Left kidney (tissue), 2 donors: ENCODE data around the gene HSPA6. TPM values are rescaled to one million over a fixed set of nuclear protein-coding genes. Genes with fewer than 3 reads are reported as not detected.
"Not testable (repeated sequence)": the region's sequence is repeated elsewhere in the genome, so short reads cannot be mapped to it uniquely, and the experiment has no call there.

Source experiments
- DNase-seq: peaks from one replicate; pipeline ENCODE4 v3.0.0-alpha.2; 2013
- polyA plus RNA-seq: library from polyadenylated mRNA; unstranded; fragments of 120-200 nt; gene quantifications from one replicate; pipeline ENCODE4 v1.2.1, GENCODE V29; 2013; ENCODE audit not compliant: insufficient read length

HSPA6 gene
- polyA plus RNA-seq, 1 donor: 0.35 TPM

DNA sequence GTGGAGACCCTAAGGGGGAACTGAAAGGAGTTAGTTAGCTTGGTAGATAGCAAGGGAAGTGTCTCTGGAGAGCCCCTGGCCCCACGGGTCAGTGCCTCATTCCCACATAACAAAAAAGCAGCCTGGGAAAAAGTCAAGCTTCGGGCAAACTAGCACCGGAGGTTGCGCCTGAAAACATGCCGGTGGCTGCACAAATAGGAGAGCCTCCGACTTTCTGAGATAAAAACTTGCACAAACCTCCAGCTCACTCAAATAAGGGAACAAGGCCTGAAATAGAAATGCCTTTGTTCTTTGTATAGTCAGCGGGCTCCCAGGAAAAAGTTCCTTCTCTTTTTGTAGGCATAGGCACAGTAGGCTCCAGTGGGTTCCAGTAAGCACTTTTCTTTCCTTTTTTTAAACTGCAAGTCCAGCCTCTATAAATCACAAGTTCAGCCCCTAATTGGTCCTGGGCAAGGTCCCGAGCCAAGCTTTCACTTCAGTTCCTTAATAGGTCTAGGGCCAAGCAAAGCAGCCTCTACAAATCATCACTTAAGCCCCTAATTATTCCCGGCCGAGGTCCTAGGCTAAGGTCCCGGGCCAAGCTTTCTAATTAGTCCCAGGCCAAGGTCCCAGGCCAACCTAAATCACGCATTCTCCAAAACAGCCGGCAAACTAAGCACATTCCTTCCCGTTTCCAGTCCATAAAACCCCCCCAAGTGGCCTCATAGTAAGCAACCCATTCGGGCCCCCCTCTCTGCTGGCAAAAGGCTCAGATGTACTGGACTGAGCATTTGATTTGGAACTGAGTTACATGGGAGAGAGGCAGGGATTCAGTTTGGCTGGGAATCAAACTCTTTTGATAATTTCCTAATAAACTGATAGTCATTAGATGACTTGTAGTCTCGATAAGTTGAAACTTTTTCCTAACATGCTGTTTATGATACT is 8.6 kb downstream of the HSPA6 start:
- DNase-seq: peak; percentile 60

DNA sequence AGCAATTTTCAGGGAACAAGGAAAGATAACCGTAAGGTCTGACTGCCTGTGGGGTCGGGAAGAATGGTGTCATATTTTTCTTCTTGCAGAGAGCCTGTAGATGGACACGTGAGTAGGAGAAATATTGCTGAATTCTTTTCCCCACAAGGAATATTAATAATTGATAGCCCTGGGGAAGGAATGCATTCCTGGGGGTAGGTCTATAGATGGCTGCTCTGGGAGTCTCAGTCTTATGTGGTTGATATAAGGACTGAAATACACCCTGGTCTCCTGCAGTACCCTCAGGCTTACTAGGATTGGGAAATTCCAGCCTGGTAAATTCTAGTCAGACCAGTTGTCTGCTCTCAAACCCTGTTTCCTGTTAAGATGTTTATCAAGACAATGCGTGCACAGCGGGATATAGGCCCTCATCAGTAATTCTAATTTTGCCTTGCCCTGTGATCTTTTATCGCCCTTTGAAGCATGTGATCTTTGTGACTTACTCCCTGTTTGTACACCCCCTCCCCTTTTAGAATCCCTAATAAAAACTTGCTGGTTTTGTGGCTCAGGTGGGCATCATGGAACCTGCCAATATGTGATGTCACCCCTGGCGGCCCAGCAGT is 12.8 kb downstream of the HSPA6 start:
- not testable (repeated sequence) for DNase-seq

DNA sequence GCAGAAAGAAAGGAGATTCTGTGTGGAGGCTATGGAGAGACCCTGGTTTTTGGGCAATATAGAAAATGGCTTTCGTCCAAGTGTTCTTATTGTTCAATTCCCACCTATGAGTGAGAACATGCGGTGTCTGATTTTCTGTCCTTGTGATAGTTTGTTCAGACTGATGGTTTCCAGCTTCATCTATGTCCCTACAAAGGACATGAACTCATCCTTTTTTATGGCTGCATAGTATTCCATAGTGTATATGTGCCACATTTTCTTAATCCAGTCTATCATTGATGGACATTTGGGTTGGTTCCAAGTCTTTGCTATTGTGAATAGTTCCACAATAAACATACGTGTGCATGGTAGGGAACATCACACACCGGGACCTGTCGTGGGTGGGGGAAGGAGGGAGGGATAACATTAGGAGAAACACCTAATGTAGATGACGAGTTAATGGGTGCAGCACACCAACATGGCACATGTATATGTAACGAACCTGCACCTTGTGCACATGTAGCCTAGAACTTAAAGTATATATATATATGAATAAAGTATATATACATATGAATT is 14.7 kb downstream of the HSPA6 start:
- not testable (repeated sequence) for DNase-seq

DNA sequence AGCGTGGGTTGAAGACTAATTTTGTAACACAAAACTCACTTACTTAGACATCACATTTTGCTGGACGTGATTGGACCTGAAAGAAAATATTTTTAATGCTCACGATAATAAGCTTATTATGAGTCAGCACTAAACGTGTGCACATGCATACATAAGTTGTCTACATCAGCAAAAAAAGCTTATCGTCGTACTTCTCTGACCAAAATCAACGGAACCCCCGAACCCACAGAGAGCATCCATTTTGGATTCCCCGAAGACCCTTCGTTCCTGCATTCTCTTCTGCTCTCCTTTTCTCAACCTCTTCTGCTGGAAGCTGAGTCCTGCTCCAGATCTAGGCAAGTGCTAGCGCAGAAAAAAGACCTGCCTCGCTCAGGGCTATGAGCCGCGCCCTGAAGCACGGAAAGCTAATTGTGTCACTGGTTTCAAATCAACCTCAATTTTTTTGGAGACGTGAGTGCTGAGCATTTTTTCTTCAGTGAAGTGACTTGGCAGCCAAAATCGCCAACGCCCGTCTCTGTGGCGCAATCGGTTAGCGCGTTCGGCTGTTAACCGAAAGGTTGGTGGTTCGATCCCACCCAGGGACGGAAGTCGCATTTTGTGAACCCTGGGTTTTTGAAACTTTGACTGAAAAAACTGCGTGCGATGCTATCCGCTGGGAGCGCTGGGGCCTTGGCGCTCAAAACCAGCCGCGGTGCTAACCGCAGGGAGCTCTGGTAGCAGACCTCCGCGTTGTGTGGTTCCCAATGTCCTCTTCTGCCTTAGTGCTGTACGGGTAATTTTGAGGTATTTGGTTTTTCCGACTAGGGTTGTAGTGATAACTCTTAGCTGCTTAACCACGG is 15.6 kb downstream of the HSPA6 start:
- peak; percentile 43 for DNase-seq

DNA sequence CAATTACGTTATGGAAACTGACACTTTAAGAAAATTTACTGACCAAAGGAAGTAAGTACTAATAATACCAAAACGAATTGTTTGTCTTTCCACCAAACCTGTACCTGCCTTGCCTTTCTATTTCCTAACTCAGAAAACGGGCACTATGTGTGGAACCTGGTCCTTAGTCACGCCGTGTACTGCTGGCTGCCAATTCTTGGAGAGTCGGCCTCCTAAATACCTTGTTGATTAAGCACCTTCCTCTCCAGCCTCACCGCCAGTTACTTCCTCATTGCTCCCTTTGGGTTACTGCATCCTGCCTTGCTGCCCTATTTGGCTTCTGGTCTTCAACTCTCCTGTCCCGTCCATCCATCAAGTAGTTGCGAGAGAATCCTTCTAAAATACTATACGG is 16.2 kb downstream of the HSPA6 start:
- not testable (repeated sequence) for DNase-seq

DNA sequence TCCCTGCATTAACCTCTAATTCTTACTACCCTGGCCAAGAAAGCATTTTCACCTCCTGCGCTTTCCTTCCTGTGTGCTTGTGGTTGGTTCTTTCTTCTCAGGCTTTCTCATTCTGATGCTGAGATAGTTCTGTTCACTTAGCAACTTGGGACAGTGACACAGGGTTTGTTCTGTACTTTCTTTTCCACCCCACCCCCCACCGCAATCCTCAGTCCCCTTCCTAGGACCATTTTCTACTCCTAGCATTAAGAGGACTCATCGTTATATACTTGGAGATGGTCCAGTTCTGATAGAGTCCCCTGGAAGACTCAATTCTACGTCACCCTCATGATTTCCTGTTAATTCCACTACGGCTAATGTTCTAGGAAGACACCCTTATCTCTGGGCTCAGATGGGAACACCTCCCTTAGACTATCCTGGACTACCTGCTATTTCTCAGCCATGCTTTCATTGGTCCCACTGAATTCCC is 17.8 kb downstream of the HSPA6 start:
- not testable (repeated sequence) for DNase-seq

DNA sequence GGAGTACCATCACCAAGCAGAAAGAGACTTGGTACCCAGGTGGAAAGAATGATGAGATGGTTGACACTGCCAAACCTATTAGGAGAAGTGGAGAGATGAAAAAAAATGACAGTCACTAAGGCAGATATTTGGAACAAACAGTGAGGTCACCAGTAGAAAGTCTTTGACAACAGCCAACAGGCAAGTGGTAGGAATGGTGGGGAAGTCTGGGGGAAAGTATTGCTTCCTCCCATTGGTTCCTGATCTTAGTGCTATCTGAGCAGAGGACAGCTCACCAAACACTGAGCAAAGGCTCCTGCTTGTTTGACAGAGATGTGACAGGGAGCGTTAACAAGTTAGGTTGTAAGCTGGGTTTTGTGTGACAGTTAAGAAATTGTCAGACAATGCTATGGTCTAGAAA is 18.8 kb downstream of the HSPA6 start:
- DNase-seq: not testable (repeated sequence)

DNA sequence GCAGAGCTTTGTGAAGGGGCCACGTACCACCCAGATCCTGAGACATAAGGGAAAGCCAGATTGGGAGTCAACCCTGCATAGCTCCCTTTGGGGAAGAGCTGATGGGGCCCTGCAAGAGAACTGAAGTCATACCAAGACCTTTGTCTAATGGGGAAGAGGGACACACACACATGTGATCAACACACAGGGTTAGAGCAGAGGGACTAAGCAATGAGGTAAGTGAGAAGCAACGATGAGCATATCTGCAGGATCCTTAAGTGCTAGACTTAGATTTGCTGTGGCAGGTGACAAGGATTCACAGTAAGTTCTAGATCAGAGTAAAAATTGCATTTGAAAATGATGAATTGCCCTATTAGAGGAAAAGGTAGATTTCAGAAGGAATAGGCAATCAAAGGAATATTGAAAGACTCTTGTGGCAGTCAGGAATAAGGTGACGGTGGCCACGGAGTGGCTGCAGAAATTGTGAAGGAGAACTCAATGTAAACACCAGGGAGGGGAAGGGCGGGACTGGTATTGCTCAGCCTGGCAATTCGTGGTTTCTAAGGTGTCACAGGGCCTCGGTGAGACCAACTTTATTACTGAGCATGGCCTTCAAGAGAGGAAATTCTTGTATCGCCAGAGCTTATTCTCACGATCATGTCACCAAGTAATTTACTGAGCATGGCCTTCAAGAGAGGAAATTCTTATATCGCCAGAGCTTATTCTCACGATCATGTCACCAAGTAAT is 20.8 kb downstream of the HSPA6 start:
- DNase-seq: not testable (repeated sequence)

DNA sequence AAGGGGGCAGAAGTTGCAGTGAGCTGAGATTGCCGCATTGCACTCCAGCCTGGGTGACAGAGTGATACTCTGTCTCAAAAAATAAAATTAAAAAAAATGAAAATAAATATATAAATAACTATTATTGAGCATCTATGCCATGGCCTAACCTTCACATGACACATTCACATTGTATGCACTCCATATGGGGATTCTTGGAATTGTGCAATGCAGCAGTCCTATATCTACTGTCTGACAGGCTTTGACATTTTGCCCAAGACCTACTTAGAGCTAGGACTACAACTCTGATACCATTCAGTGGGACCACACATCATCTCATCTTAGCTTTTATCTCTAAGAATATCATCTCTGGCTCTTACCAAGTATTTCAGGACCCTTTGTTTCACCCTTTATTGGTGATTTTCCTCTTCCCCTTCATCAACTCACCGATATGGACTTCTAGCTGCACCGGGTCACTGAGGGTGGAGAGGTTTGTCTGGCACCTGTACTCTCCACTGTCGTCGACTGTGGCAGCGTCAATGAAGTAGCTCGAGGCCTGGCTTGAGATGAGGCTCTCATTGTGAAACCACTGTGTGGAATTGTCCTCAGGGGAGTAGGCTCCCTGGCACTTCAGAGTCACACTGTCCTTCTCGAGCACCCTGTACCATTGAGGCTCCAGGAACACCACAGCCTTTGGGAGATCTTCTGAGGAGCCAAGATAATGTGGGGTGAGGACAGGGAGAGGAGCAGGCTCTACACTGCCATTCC is 23.8 kb downstream of the HSPA6 start:
- not testable (repeated sequence) for DNase-seq

DNA sequence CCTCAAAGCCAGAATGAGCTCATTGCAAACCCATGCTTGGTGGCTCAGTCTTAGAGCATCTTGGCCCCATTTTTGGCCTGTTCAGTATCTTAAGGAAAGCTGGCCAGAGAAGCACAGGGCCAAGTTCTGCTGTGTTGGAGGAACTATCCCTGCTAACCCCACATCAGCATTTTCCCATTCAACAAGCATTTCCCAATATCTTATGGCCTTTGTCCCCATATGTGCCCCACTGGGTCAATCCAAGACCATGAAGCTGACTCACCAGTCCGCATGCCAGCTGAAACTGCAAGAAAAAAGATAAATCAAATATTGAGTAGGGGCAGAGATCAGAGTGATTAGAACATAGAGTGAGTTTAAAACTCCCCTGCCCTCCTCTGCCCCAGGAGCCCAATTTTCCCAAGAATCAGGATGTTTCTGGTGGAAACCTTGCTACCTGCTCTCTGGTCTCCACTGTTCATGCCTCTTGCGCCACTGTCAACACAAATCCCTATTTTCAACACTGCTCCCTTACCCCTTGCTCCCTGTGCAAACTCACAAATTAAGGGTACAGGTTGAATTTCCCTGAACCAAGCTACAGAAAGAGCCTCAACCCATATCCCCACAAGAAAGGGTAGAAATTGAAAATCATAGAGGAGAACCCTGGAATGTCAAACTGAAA is 24.5 kb downstream of the HSPA6 start:
- DNase-seq: not testable (repeated sequence)

DNA sequence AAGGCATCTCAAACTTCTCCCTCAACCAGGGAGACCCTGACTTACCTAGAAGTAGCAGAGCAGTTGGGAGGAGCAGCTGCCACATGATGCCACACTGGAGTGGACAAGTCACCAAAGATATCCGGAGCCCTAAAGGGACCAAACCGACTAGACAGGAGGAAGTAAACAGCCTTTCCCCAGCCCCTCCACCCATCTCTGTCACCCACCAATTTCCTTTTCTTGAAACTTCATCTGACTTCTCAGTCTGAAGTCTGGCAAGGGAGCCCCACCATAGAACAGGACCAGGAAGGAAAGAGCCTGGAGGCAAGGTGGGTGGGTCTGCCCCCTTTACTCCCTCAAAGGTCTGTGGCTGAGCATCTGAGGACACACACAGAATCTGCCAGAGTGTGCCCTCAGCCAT is 25.3 kb downstream of the HSPA6 start, which contains the start of gene FCGR3A:
FCGR3A (minus strand) TSS at position 167 of the 400 bp plus-strand sequence; CDS start at position 85, 82 bp downstream.
- no peak for DNase-seq

DNA sequence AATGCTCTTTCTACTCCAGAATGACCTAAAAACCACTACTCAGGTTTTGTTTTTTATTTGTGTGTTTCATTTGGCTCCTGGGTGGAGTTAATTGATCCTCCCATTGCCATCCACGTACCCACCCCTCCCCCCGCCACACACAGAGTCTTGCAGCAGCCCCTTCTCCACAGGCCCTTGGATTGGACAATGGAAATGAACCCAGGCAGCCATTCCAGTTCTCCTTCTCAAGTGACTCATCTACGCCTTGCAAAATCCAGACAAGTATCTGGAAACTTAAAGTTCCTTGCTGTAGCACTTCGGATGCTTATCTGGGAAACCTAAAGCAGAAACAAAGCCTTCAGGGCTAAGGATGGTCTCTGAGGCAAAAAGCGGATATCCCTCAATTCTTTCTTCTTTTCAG is 26.6 kb downstream of the HSPA6 start:
- DNase-seq: not testable (repeated sequence)

DNA sequence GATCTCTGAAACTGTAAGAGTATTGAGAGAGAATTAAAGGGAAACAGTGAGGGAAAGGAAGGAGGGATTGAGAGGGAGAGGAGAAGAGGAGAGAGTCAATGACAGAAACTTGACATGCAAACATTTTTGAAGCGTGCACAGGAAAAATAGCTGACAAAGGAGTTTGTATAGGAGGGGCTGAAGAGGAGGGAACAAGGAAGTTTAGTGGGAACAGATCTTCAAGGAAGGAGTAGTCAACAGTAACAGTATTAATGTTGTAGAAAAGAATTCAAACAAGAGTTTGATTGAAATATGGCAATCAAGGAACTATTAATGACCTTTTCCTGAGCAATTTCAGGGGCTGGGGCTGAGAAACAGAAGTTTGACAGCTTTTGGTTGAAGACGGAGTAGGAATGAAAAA is 29.3 kb downstream of the HSPA6 start:
- DNase-seq: not testable (repeated sequence)

DNA sequence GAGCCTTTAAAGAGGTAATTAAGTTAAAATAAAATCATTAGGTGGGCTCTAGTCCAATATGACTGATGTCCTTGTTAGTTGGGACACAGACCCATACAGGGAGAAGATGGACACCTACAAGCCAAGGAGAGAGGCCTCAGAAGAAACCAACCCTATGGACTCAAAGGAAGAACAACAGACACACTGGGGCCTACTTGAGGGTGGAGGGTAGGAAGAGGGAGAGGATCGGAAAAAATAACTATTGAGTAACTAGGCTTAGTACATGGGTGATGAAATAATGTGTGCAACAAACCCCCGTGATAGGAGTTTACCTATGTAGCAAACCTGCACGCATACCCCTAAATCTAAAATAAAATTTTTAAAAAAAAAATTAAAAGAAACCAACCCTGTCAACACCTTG is 30.0 kb downstream of the HSPA6 start:
- DNase-seq: not testable (repeated sequence)

DNA sequence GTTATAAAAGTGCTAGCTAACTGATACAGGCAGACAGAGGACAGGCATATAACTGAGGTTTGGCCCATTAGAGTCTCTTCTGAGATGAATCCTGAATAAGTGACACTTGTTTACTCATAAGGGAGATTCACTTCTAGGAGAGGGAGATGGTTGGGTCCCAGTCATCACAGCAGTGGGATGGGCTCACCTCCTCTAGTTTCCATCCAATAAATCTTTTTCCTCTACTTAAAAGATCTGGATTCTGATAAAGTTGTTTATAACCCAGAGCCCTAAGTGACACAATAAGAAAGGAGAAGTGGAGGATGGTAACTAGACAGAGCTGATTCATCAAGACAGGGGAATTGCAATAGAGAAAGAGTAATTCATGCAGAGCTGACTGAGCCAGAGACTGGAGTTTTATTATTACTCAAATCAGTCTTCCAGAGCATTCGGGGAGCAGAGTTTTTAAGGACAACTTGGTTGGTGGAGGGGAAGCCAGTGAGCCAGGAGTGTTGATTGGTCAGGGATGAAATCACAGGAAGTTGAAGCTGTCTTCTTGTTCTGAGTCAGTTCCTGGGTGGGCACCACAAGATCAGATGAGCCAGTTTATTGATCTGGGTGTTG is 30.6 kb downstream of the HSPA6 start:
- DNase-seq: not testable (repeated sequence)

DNA sequence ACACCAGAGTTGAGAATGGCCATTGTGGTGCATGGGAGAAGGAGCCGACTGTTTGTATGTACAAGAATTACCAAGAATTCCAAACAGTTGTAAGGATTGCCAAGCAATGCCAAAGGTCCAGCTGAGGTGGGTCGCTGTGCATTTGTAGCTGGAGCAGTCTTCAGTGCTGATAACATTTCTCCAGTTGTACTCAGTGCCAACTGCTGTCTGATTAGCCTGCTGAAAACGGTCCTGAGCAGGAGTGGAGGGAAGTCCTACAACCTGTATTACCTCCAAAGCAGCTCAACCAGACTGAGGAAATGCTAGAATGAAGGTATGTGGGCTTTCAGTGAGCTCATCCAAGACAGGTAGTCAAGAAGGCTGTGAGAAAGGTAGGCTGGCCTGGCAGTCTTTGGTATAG is 31.8 kb downstream of the HSPA6 start:
- not testable (repeated sequence) for DNase-seq

DNA sequence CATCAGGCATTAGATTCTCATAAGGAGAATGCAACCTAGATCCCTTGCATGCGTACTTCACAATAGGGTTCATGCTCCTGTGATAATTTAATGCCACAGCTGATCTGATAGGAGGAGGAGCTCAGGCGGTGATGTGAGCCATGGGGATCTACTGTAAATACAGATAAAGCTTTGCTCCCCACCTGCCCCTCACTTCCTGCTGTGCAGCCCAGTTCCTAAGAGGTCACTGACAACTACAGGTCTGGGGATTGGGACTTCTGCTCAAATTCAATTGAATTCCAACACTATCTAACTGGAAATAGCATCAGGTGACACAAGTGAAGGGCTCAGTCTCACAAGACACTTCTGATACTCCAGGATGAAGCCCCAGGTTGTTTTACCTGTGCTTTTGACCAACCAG is 32.6 kb downstream of the HSPA6 start:
- DNase-seq: not testable (repeated sequence)

DNA sequence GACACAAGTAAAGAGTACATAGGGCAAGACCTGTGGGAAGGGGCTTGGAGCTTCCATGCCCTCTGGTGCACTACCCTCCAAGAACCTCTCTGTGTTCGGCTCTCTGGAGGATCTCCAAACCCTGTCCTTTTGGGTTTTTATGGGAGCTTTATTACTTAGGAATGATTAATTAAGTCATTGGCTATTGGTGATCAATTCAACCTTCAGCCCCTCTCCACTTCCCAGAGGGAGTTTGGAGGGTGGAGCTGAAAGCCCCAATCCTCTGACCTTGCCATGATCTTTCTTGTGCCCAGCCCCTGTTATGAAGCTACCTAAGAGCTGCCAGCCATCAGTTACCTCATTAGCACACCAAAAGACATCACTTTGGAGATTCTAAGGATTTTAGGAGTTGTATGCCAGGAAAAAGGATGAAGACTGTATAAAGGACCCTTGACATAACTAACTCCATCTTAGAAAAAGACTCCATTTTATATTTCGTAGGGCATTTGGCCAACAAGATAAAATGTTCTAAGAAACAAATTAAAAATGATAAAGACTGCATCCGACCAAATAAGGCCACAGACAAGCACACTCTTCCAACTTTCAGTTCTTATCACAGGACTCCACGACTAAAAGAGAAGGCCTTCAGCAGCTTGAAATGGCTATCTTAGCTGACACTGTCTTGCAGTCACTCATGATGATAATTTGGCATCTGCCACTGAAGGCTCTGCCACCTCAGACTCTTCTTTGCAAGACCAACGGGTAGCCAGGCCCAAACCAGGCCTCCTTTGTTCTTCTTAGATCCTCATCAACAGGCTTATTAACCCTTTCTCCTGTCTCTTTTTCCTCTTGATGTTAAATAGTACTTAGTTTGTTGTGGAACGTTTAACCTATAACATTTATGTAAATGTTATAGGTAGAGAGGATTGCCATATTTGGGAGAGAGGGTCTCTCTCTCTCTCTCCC is 33.4 kb downstream of the HSPA6 start:
- DNase-seq: not testable (repeated sequence)
